Bronchial epithelial cell (primary cell): ENCODE results near the gene TAF11L12. TPM values are rescaled to one million over a fixed set of nuclear protein-coding genes. Genes with fewer than 3 reads are reported as not detected.
"Not testable (repeated sequence)": the region's sequence is repeated elsewhere in the genome, so short reads cannot be mapped to it uniquely, and the experiment has no call there.

Experiments
- DNase-seq: peaks from one replicate; pipeline ENCODE4 v3.0.0-alpha.2; 2010; ENCODE audit warnings: low read depth
- FAIRE-seq: peaks from 2 replicates; lab custom pipeline; 2011; peaks lifted over from hg19 to GRCh38; lab: Jason Lieb, UNC
- H3K27me3 ChIP-seq: 2 replicates; pipeline ENCODE4 v1.5.1; 2011; ENCODE audit warnings: low read length; ENCODE audit not compliant: control insufficient read depth, insufficient read depth
- H3K36me3 ChIP-seq: 2 replicates; pipeline ENCODE4 v1.5.1; 2011; ENCODE audit warnings: low read length; ENCODE audit not compliant: control insufficient read depth, insufficient read depth
- H3K4me3 ChIP-seq: 2 replicates; pipeline ENCODE4 v1.5.1; 2011; ENCODE audit warnings: mild to moderate bottlenecking, low read depth, low read length, control low read depth
- total RNA-seq: library from RNA; depleted of rRNA; stranded (reverse); fragments of >200 nt; gene quantifications from 2 replicates; pipeline ENCODE4 v1.2.1, GENCODE V29; 2014
- TF ChIP-seq, protein P1 (sequence below): IDR thresholded peaks from 2 replicates; pipeline ENCODE4 v1.5.1; 2011; ENCODE audit warnings: mild to moderate bottlenecking, moderate library complexity, low read length, control low read depth, inconsistent platforms; ENCODE audit not compliant: insufficient read depth, severe bottlenecking

TAF11L12 gene
- 0.26 TPM in 1 of 2 replicates, not detected in the other for total RNA-seq

DNA sequence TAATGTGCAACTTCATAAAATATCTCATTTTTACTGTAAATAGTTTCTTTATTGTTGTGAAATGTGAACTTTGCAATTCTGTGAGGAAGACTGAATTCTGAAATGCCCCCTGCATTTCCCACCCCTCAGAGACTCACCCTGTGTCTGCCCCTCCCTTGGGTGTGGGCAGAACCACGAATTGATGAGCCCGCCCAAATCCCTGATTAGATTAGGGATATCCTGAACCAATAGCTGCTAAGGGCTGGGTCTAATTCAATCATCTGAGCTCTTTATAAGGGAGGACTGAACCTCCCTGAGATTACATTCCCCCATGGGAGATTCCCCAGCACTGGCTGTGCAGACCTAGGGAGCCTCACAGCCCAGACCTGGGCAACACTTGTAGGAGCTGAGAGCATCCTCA lies at the start of gene TAF11L12:
TSS of gene TAF11L12 (plus strand) at position 301 of the 400 bp plus-strand sequence.
- not testable (repeated sequence) for FAIRE-seq, H3K27me3 ChIP-seq, DNase-seq, H3K4me3 ChIP-seq, H3K36me3 ChIP-seq

DNA sequence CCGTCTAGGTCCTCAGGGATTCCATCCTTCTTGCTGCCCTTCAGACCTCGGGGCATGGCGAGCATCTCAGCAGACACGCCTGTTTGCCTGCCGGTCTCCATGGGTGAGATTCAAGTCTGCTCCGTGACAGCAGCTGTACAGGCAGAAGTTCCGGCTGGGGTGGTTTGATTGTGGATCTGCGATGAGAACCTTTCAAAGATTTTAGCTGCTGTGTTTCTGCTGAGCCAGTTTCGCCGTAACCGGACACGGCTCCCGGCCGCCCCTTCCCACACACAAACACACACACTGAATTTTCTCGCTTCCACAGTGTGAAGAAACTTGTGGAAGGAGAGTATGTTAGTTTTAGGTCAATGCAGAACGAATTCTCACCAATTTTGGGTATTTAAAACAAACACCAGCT lies 24.5 kb upstream of the TAF11L12 start, which contains the start of gene TAF11L7:
TSS of gene TAF11L7 (minus strand) at position 101 of the 400 bp plus-strand sequence.
- FAIRE-seq, DNase-seq, H3K36me3 ChIP-seq, H3K4me3 ChIP-seq, H3K27me3 ChIP-seq: not testable (repeated sequence)

DNA sequence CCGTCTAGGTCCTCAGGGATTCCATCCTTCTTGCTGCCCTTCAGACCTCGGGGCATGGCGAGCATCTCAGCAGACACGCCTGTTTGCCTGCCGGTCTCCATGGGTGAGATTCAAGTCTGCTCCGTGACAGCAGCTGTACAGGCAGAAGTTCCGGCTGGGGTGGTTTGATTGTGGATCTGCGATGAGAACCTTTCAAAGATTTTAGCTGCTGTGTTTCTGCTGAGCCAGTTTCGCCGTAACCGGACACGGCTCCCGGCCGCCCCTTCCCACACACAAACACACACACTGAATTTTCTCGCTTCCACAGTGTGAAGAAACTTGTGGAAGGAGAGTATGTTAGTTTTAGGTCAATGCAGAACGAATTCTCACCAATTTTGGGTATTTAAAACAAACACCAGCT lies 19.3 kb upstream of the TAF11L12 start, which contains the start of gene TAF11L8:
TSS of gene TAF11L8 (minus strand) at position 101 of the 400 bp plus-strand sequence.
- H3K36me3 ChIP-seq, H3K4me3 ChIP-seq, DNase-seq, H3K27me3 ChIP-seq, FAIRE-seq: not testable (repeated sequence)

DNA sequence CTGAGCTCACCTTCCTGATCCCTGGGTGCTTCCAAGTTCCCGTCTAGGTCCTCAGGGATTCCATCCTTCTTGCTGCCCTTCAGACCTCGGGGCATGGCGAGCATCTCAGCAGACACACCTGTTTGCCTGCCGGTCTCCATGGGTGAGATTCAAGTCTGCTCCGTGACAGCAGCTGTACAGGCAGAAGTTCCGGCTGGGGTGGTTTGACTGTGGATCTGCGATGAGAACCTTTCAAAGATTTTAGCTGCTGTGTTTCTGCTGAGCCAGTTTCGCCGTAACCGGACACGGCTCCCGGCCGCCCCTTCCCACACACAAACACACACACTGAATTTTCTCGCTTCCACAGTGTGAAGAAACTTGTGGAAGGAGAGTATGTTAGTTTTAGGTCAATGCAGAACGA lies 15.9 kb upstream of the TAF11L12 start, which contains the start of gene TAF11L9:
TSS of gene TAF11L9 (minus strand) at position 140 of the 400 bp plus-strand sequence.
- H3K4me3 ChIP-seq, FAIRE-seq, H3K36me3 ChIP-seq, H3K27me3 ChIP-seq, DNase-seq: not testable (repeated sequence)

DNA sequence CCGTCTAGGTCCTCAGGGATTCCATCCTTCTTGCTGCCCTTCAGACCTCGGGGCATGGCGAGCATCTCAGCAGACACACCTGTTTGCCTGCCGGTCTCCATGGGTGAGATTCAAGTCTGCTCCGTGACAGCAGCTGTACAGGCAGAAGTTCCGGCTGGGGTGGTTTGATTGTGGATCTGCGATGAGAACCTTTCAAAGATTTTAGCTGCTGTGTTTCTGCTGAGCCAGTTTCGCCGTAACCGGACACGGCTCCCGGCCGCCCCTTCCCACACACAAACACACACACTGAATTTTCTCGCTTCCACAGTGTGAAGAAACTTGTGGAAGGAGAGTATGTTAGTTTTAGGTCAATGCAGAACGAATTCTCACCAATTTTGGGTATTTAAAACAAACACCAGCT lies 12.5 kb upstream of the TAF11L12 start, which contains the start of gene TAF11L10:
TSS of gene TAF11L10 (minus strand) at position 101 of the 400 bp plus-strand sequence.
- not testable (repeated sequence) for H3K4me3 ChIP-seq, H3K36me3 ChIP-seq, FAIRE-seq, H3K27me3 ChIP-seq, DNase-seq

DNA sequence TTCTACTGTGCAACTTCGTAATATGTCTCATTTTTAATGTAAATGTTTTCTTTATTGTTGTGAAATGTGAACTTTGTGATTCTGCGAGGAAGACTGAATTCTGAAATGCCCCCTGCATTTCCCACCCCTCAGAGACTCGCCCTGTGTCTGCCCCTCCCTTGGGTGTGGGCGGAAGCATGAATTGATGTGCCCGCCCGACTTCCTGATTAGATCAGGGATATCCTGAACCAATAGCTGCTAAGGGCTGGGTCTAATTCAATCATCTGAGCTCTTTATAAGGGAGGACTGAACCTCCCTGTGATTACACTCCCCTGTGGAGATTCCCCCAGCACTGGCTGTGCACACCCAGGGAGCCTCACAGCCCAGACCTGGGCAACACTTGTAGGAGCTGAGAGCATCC lies 6.3 kb upstream of the TAF11L12 start, which contains the start of gene TAF11L11:
TSS of gene TAF11L11 (plus strand) at position 304 of the 400 bp plus-strand sequence.
- H3K27me3 ChIP-seq, H3K36me3 ChIP-seq, FAIRE-seq, H3K4me3 ChIP-seq, DNase-seq: not testable (repeated sequence)

DNA sequence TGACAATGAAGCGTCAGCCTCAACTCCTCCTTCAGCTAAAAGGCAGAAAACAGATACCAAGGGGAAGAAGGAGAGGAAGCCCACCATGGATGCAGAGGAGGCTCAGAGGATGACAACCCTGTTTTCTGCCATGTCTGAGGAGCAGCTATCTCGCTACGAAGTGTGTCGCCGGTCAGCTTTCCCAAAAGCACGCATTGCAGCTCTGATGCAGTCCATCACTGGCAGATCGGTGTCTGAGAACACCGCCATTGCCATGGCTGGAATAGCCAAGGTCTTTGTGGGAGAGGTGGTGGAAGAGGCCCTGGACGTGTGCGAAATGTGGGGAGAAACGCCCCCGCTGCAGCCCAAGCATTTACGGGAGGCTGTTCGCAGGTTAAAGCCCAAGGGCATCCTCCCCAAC lies 5.2 kb upstream of the TAF11L12 start:
- Histone ChIP-seq H3K27me3 (no peaks in the 10 kb centered on the region), H3K4me3 (no peak overlapping the region), H3K36me3 (no peaks in the 10 kb centered on the region)
- FAIRE-seq (no peak), DNase-seq (no peak)
- TF ChIP-seq, protein P1, sequence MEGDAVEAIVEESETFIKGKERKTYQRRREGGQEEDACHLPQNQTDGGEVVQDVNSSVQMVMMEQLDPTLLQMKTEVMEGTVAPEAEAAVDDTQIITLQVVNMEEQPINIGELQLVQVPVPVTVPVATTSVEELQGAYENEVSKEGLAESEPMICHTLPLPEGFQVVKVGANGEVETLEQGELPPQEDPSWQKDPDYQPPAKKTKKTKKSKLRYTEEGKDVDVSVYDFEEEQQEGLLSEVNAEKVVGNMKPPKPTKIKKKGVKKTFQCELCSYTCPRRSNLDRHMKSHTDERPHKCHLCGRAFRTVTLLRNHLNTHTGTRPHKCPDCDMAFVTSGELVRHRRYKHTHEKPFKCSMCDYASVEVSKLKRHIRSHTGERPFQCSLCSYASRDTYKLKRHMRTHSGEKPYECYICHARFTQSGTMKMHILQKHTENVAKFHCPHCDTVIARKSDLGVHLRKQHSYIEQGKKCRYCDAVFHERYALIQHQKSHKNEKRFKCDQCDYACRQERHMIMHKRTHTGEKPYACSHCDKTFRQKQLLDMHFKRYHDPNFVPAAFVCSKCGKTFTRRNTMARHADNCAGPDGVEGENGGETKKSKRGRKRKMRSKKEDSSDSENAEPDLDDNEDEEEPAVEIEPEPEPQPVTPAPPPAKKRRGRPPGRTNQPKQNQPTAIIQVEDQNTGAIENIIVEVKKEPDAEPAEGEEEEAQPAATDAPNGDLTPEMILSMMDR = no peak

DNA sequence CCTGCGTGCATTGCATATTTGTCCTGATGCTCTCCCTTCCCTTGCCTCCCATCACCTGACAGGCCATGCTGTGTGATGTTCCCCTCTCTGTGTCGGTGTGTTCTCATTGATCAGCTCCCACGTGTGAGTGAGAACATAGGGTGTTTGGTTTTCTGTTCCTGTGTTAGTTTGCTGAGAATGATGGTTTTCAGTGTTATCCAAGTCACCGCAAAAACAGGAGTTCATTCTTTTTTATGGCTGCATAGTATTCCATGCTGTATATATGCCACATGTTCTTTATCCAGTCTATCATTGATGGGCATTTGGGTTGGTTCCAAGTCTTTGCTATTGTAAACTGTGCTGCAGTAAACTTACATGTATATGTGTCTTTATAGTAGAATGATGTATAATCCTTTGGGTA lies 2.7 kb upstream of the TAF11L12 start:
- not testable (repeated sequence) for H3K27me3 ChIP-seq, H3K4me3 ChIP-seq, DNase-seq, H3K36me3 ChIP-seq, FAIRE-seq

DNA sequence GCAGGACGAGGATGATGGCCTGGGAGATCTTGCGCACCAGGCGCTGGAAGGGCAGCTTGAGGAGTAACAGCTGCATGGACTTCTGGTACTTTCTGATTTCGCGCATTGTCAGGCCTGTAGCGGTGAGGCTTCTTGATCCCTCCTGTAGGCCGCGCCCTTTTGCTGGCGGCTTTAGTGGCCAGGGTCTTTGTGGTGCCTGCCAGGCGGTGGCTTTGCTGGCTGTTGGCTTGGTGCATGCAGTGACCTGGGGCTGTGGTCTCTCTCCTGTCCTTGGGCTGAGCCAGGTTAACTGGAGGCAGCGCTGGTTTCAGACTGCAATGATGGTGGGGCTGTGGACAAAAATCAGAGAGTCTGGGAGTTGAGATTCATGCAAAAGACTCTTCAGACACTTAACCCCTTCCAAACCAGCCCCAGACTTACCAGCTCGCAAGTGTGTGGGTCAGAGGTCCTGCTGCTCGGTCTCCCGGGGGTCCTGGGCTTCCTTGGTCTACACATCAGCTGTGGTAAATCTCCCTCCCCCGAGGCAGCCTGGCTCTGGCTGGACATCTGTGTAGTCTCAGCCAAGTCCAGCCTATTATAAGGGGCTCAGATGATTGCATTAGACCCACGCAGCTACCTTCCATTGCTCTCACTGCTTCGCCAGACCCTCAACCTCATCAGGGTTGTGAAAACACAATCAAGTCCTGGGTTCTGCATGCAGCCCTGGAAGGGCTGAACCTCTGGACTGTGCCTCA lies 4.8 kb downstream of the TAF11L12 start:
- DNase-seq (no peak), FAIRE-seq (no peak)
- Histone ChIP-seq H3K36me3 (no peaks in the 10 kb centered on the region), H3K4me3 (no peak overlapping the region), H3K27me3 (no peaks in the 10 kb centered on the region)
- TF ChIP-seq, protein P1 = no peak
